Right cardiac atrium (tissue), 5 donors: ENCODE measurements around the gene CTPS2. TPM values are rescaled to one million over a fixed set of nuclear protein-coding genes. Genes with fewer than 3 reads are reported as not detected.
A peak's percentile ranks its signal among the peaks of the same experiment; 100 is the strongest.

Experiments
- ATAC-seq, 2 donors: fragments of 200-7000 bp; cut with Tn5 transposase; one replicate each; pipeline versions ENCODE4 v1.8.0 to v1.9.1; 2020; ENCODE audit warnings: moderate library complexity in 2 of 2, mild to moderate bottlenecking in 1 of 2
- DNase-seq, 3 donors: peaks; one replicate each; pipeline ENCODE4 v3.0.0-alpha.2; 2020
- H3K27ac ChIP-seq: one replicate; pipeline ENCODE4 v1.5.1; 2013; ENCODE audit warnings: mild to moderate bottlenecking, low read length, control low read depth, moderate library complexity
- H3K27me3 ChIP-seq: one replicate; pipeline ENCODE4 v1.6.1; 2013; ENCODE audit not compliant: control insufficient read depth, insufficient read depth
- H3K4me1 ChIP-seq: one replicate; pipeline ENCODE4 v1.6.1; 2013; ENCODE audit warnings: low read length; ENCODE audit not compliant: control insufficient read depth, insufficient read depth
- H3K4me3 ChIP-seq: one replicate; pipeline ENCODE4 v1.5.1; 2013; ENCODE audit warnings: low read length, control low read depth
- H3K9me3 ChIP-seq: one replicate; pipeline ENCODE4 v1.6.1; 2013; ENCODE audit warnings: low read length; ENCODE audit not compliant: control insufficient read depth
- WGBS: extraction: QIAGEN DNeasy Blood & Tissue Kit; methylation state at CpG from one replicate; pipeline ENCODE4 v1.1.7; 2013; 5-methylcytosine and 5-hydroxymethylcytosine counted together
- intact Hi-C, 4 donors: fragments of 100-400 bp; cut with DNase I; formaldehyde crosslinking; loops; one replicate each; pipeline versions ENCODE4 v1.11.0 to v1.14.0; 2022 to 2023
- polyA plus RNA-seq: library from polyadenylated mRNA; stranded (reverse); fragments of 200-250 nt; gene quantifications from one replicate; pipeline ENCODE4 v1.2.3, GENCODE V29; 2013
- total RNA-seq, 4 donors: library from RNA; stranded (reverse); fragmentation: NEBNext Ultra II Directional; extraction: Animal tissue kit (Norgen Biotek cat#: 25700); gene quantifications; one replicate each; pipeline ENCODE4 v1.2.1, GENCODE V29; 2021
- donor health status: healthy with polysubstance abuse.
- donor health status: DM: no; HTN: yes; CAD: no.
- donor health status: DM: no; HTN: no; CAD: no.
- donor health status: DM: no; HTN: yes; CAD: no; lungs with severe emphysema.
- donor health status: DM: yes; HTN: yes; CAD: no.

CTPS2 gene
- total and polyA plus RNA-seq, 5 donors: 4.0 to 6.8 (median 6.1) TPM

DNA sequence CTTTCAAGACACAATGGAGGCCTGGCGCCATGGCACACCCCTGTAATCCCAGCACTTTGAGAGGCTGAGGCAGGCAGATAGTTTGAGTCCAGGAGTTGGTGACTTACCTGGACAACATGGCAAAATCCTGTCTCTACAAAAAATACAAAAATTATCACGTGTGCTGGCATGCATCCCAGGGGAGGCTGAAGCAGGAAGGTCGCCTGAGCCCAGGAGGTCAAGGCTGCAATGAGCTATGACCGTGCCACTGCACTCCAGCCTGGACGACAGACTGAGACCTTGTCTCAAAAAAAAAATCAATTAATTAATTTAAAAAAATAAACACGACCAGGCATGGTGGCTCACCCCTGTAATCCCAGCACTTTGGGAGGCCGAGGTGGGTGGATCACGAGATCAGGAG is 2.0 kb upstream of the CTPS2 start:
- intact Hi-C loops: no loop called here
- no peaks in the 10 kb centered on the region for H3K9me3 ChIP-seq
- H3K27ac ChIP-seq: no peak overlapping the region
- ATAC-seq: no peak
- H3K4me1 ChIP-seq: no peaks in the 10 kb centered on the region
- no peak for DNase-seq
- H3K27me3 ChIP-seq: no peaks in the 10 kb centered on the region
- H3K4me3 ChIP-seq: no peak overlapping the region
- WGBS: 88% methylated on average over 8 of the region's 8 CpGs

DNA sequence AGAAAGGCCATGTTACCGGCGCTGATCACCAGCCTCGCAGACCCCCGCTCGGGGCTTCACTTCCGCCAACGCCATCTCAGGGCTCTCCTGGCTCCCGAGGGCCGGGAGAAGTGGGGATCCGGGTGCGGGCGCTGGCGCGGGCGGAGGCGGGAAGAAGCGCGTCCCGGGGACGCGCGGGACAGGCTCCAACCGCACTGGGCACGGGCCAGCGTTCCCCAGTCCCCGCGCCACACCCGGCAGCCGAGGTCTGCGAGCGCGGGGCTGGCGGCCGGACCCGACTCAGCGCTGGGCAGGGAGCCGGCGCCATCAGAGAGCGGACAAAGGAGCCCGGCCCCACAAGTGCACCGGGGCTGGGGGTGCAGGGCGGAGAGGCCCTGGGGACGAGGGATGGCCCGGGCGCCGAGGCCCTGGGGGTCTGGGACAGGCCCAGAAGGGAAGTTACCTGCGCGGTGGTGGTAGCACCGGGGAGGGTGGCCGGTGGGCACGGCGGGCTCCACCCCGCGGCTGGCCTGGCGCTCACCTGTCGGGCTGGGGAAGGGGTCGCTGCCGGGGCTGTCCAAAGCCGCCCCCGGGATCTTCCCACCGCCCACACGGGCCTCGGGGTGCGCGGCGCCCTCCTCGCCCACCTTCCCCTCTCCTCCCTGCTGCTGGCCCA is 449 bp downstream of the CTPS2 start:
- no peaks in the 10 kb centered on the region for H3K9me3 ChIP-seq
- intact Hi-C loops: no loop called here
- 1% methylated on average over 60 of the region's 67 CpGs for WGBS

DNA sequence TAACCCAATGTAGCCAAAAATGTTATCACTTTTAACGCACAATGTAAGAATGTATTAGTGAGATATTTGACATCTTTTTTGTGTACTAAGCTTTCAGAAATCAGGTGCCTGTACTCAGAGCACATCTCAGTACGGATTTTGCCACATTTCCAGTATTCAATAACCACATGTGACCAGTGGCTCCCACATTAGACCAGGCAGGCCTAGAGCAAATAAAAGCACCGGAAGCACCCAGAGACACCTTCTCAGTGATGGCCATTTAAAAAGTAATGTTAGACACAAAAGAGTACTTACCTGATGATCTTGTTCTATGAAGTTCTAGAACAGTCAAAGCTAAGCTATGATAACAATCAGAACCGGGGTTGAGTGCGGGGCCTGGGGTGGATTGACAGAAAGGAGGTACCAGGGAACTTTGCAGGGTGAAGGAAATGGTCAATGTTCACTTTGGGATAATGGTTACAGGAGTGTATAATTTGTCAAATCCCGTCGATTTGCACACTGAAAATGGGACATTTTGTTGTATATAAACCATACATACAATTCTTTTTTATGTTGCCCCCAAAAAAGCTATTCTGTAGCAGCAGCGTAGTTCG is 1.2 kb downstream of the CTPS2 start:
- 35% methylated on average over 9 of the region's 9 CpGs for WGBS
- intact Hi-C loops: no loop called here

More for the DNA sequence above, 449 bp downstream of the CTPS2 start:
- Histone ChIP-seq H3K27me3 (no peaks in the 10 kb centered on the region), H3K4me1 (no peaks in the 10 kb centered on the region), H3K27ac (peak overlapping the region; percentile 25), H3K4me3 (peak overlapping the region; percentile 67)
- peak; percentile 18 to 66 (median 63) for DNase-seq
- ATAC-seq: peak; percentile 77 to 81

DNA sequence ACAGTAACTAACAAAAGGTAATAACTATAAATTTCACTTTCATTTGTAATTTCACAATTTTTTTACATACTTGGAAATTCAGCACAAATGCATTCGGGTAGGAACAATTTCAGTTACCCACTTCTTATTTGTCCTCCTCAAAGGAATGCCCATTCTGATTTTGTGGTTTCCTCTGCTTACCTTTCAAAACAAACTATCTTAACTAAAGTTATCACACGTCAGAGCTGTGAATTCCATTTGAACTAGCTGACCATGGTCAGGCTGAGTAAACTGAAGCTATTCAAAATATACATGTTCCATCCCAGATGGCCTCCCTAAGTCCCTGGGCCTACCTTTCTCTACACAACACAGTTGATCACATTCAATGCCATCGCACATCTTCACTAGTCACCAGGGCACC is 4.5 kb downstream of the CTPS2 start:
- Histone ChIP-seq H3K27me3 (no peaks in the 10 kb centered on the region), H3K27ac (no peak overlapping the region)
- WGBS: 87% methylated on average over 3 of the region's 3 CpGs

More for the DNA sequence above, 1.2 kb downstream of the CTPS2 start:
- Histone ChIP-seq H3K4me1 (no peaks in the 10 kb centered on the region), H3K27ac (no peak overlapping the region), H3K4me3 (peak overlapping the region; percentile 67), H3K27me3 (no peaks in the 10 kb centered on the region), H3K9me3 (no peaks in the 10 kb centered on the region)
- no peak for DNase-seq
- no peak for ATAC-seq

DNA sequence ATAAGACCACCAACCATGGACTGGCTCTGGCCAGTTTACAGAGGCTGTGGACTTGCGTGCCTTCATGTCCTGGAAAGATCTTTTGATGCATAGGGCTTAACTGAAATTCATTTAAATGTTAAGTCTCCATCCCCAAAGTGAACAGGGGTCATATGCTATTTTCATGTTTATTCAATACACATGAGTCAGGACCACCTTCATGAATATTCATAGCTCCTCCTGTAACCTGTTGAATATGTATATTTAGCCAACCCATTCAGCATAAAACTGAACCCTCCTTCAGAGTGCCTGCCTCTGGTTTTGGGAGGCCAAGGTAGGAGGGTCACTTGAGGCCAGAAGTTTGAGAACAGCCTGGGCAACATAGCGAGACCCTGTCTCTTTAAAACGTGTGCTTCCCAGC is 7.1 kb downstream of the CTPS2 start:
- no peak for DNase-seq
- H3K27ac ChIP-seq: no peak overlapping the region
- H3K4me3 ChIP-seq: no peak overlapping the region
- H3K27me3 ChIP-seq: no peaks in the 10 kb centered on the region
- no peak for ATAC-seq
- no peaks in the 10 kb centered on the region for H3K9me3 ChIP-seq
- 88% methylated on average over 3 of the region's 3 CpGs for WGBS
- intact Hi-C loops: no loop called here
- H3K4me1 ChIP-seq: no peaks in the 10 kb centered on the region

More for the DNA sequence above, 4.5 kb downstream of the CTPS2 start:
- Histone ChIP-seq H3K4me1 (no peaks in the 10 kb centered on the region), H3K4me3 (no peak overlapping the region), H3K9me3 (no peaks in the 10 kb centered on the region)
- DNase-seq (no peak), ATAC-seq (no peak)
- intact Hi-C loops: no loop called here

DNA sequence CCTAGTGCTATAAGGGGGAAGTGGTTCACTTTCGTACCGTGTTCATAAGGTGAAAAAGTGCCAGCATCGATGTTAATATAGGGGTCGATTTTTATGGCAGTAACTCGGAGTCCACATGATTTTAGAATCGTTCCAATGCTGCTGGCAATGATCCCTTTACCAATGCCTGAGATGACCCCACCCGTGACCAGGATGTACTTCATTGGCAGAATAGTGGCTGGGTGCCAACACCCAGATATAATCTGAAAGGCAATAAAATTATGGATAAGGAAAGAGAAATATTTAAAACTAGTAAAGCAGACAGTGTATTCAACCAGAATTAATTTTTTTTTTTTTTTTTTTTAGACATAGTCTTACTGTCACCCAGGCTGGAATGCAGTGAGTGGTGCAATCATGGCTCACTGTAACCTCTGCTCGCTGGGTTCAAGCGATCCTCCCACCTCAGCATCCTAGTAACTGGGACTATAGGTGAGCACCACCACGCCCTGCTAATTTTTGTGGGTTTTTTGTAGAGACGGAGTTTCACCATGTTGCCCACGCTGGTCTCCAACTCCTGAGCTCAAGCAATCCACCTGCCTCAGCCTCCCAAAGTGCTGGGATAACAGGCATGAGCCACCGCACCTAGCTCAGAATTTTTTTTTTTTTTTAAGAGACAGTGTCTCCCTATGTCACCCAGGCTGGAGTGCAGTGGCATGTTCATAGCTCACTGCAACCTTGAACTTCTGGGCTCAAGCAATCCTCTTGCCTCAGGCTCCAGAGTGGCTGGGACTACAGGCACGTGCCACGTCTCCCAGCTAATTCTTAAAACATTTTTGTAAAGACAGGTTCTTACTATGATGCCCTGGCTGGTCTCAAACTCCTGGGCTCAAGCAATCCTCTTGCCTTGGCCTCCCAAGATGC is 9.5 kb downstream of the CTPS2 start:
- Histone ChIP-seq H3K27me3 (no peaks in the 10 kb centered on the region), H3K9me3 (no peaks in the 10 kb centered on the region), H3K4me3 (no peak overlapping the region), H3K4me1 (no peaks in the 10 kb centered on the region), H3K27ac (no peak overlapping the region)
- no peak for ATAC-seq
- 89% methylated on average over 15 of the region's 15 CpGs for WGBS
- intact Hi-C loops: no loop called here
- DNase-seq: no peak

DNA sequence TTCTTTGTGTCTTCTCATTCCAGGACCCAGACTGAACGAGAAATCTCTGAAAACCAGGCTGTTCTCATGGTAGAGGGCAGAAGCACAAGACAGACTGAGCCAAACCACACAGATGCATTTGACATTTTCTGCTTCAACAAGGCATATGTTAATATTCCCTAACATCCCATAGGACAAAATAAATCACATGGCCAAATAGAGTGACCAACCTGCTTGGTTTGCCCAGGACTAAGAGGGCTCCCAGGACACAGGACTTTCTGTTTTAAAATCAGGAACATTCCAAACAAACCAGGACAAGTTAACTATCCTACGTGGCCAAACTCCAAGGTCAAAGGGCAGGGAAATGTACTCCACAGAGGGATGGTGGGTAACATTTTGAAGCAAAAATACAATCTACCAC is 11.7 kb downstream of the CTPS2 start:
- no peaks in the 10 kb centered on the region for H3K4me1 ChIP-seq
- no peak overlapping the region for H3K4me3 ChIP-seq
- H3K9me3 ChIP-seq: no peaks in the 10 kb centered on the region
- no peak for ATAC-seq
- H3K27me3 ChIP-seq: no peaks in the 10 kb centered on the region
- no peak for DNase-seq
- H3K27ac ChIP-seq: no peak overlapping the region
- intact Hi-C loops: no loop called here
- WGBS: 79% methylated on average over 2 of the region's 2 CpGs

DNA sequence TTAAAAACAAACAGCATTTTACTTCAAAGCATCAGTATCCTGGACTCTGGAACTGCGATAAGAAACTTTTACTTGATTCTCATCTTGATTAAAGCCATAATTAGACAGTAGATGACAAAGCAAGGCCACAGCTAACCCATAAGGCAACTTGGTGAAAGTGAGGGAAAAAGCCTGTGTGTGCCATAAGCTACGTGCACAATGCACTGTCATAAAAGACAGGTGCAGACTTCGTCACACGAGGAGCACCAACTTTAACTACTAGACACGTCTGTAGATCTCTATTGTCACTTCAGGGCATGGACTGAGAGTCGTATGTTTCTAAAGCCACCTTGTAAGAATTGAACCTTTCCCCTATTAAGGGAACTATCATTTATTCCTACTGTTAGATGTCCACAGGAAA is 13.1 kb downstream of the CTPS2 start:
- Histone ChIP-seq H3K27me3 (no peaks in the 10 kb centered on the region), H3K4me3 (no peak overlapping the region), H3K4me1 (no peaks in the 10 kb centered on the region), H3K27ac (no peak overlapping the region), H3K9me3 (no peaks in the 10 kb centered on the region)
- 86% methylated on average over 6 of the region's 6 CpGs for WGBS
- DNase-seq: no peak
- intact Hi-C loops: no loop called here
- ATAC-seq: no peak

DNA sequence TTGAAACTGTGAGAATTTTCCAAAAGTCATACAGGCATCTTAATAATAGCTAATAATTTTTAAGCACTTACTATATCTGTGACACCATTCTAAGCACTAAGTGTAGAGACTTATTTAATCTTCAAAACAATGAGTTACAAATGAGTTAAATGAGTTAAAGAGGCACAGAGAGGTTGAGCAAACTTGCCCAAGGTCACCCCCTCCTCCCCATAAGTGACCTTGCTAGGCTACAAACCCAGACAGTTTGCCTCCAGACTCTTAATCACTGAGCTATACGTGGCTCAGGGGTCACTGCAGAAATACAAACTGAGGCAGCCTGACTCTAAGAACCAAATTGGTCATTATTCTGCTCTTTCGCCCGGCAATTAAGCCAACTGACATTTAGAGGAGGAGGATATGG is 15.5 kb downstream of the CTPS2 start:
- Histone ChIP-seq H3K4me3 (no peak overlapping the region), H3K27ac (no peak overlapping the region), H3K4me1 (no peaks in the 10 kb centered on the region), H3K9me3 (no peaks in the 10 kb centered on the region), H3K27me3 (no peaks in the 10 kb centered on the region)
- DNase-seq (no peak), ATAC-seq (no peak)
- intact Hi-C loops: no loop called here
- 72% methylated on average over 3 of the region's 3 CpGs for WGBS

DNA sequence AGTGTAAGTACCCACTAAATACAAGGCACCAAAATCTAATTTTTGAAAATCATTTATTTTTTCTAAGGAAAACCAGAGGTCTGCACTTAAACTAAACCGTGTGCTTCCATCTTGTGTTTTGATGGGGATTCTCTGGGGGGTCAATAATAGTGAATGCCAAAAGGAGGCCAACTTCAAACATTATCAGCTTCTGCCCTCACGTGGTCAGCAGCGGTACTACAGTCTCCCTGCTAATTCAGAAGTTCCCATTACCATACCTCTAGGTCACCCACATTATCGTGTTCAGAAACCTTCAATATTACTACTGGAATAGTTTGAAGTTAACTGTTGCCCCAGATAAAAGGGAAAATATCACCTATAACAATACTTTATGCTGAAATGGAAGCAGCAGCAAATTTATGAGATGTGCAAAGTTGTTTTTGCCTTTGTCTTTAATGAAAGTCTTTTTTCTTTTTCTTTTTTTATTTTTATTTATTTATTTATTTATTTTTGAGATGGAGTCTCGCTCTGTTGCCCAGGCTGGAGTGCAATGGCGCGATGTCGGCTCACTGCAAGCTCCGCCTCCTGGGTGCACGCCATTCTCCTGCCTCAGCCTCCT is 17.3 kb downstream of the CTPS2 start:
- intact Hi-C loops: no loop called here
- ATAC-seq (peak in 1 of 2 donors; percentile 55), DNase-seq (peak; percentile 62 to 85 (median 71))
- WGBS: 59% methylated on average over 10 of the region's 10 CpGs
- no peak overlapping the region for H3K27ac ChIP-seq
- no peaks in the 10 kb centered on the region for H3K9me3 ChIP-seq
- H3K4me1 ChIP-seq: no peaks in the 10 kb centered on the region
- H3K4me3 ChIP-seq: no peak overlapping the region
- H3K27me3 ChIP-seq: no peaks in the 10 kb centered on the region

DNA sequence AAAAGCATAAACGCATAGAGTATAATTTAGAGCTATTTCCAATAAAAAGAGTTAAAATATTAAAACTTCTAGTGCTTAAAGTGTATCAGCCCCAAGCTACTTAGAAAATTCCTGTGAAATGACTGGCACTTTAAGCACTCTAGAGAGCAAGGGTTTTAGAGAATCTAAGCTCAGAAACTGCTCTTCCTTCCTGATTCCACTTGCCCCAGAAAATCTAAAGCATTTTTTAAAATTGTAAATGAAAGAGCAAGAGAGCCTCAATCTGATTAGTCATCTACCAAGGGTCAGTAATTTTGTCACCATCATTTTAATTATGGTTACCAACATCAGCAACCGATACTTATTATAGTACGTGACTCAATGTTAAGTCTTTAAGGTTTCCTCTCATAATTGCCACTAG is 25.0 kb downstream of the CTPS2 start:
- ATAC-seq (no peak), DNase-seq (no peak)
- no peaks in the 10 kb centered on the region for H3K27me3 ChIP-seq
- H3K9me3 ChIP-seq: no peaks in the 10 kb centered on the region
- 90% methylated on average over 3 of the region's 3 CpGs for WGBS
- no peak overlapping the region for H3K27ac ChIP-seq
- no peaks in the 10 kb centered on the region for H3K4me1 ChIP-seq
- H3K4me3 ChIP-seq: no peak overlapping the region
- intact Hi-C loops: no loop called here
